ENCODE measurements around the gene IZUMO4.

Gene IZUMO4, protein sequence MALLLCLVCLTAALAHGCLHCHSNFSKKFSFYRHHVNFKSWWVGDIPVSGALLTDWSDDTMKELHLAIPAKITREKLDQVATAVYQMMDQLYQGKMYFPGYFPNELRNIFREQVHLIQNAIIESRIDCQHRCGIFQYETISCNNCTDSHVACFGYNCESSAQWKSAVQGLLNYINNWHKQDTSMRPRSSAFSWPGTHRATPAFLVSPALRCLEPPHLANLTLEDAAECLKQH

DNA sequence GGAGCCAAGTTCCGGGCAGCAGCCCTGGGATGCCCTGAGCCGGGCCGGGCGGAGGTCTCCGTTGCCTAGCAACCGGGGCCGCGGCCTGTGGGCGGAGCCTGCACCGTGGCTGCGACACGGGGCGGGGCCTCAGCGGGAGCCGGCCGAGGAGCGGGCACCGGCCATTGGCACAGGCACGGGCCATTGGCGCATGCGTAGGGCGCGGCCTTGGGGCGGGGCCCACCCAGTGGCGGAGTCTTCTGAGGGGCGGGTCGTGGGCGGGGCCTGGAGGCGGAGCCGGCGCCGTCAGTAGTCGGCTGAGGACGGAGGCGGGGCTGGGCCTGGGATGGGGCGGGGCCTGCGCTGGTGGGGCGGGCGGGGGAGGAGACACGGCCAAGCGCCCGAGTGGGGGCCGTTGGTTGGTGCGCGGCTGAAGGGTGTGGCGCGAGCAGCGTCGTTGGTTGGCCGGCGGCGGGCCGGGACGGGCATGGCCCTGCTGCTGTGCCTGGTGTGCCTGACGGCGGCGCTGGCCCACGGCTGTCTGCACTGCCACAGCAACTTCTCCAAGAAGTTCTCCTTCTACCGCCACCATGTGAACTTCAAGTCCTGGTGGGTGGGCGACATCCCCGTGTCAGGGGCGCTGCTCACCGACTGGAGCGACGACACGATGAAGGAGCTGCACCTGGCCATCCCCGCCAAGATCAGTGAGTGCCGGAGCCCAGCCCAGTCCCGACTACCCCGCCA is at the start of gene IZUMO4:
Gene IZUMO4, plus strand, starts transcription at position 436 of the 723 bp plus-strand sequence. Its CDS starts 31 bp downstream, at position 467.
- H3K4me1 Mint-ChIP-seq = peaks cover 35% of the 10 kb centered on the region

DNA sequence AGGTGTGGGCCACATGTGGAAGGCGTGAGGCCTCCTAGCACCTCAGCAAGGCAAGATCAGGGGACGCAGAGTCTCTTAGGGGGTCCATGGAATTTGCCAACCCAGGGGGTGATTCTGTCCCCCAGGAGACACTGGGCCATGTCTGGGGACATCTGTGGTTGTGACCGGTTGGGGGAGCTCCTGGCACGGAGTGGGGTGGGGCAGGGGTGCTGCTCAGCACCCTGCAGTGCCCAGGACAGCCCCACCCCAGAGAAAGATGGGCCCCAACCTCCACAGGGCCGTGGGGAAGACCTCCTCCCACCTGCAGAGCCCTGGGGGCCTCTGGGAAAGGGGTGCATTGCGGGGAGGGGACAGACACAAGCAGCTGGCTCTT is 49.7 kb upstream of the IZUMO4 start:
- no peaks in the 10 kb centered on the region for H3K27me3 Mint-ChIP-seq
- CTCF ChIA-PET = no interaction called here
- DNase-seq = no peak
- no peak overlapping the region for H3K27ac Mint-ChIP-seq
- no peak overlapping the region for H3K4me3 Mint-ChIP-seq
- no peaks in the 10 kb centered on the region for H3K9me3 Mint-ChIP-seq
- peaks cover 56% of the 10 kb centered on the region for H3K4me1 Mint-ChIP-seq
- peaks cover 23% of the 10 kb centered on the region for H3K36me3 Mint-ChIP-seq

More for the DNA sequence above, at the start of gene IZUMO4:
- peak; percentile 100 for DNase-seq
- Mint-ChIP-seq H3K36me3 (peaks cover 33% of the 10 kb centered on the region), H3K27ac (peak within 1 kb of the TSS; percentile 93), H3K27me3 (peaks cover 4% of the 10 kb centered on the region), H3K4me3 (peak within 1 kb of the TSS; percentile 99), H3K9me3 (no peaks in the 10 kb centered on the region)
- CTCF ChIA-PET = interaction anchor here (1.2 kb wide), 1 partner anchor 75 kb away, joined by 3 read pairs; no protein-coding TSS in a partner anchor

DNA sequence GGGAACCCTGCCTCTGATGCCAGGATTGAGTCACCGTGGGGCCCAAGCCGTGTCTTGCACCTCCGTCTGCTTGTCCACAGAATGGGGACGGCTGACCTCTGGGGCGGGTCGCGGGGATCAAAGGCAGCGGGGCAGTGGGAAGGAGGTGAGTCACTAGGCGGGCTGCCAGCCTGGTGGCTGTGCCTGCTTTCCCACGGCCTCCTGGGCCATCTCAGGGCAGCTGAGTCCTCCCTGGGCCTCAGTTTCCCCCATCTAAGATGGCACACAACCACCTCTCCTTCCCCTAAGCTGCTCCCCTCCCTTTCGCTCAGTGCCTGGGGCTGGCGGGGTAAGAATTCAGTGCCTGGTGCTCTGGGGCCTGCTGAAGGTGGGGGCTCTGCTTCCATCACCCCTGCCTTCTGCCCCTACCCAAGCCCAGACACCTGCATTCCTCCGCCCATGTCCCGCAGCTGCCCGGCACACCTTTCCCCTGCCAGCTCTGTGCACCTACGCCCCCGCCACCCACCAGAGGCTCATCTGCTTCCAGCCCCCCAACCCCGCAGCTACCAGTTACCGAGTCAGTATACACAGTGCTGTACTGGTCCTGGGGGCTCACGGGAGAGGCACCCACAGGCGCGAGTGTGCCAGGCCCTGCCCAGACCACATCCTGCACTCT is 49.1 kb upstream of the IZUMO4 start:
- Mint-ChIP-seq H3K4me1 (peaks cover 56% of the 10 kb centered on the region), H3K36me3 (peaks cover 21% of the 10 kb centered on the region), H3K27ac (peak overlapping the region; percentile 68), H3K4me3 (no peak overlapping the region), H3K27me3 (no peaks in the 10 kb centered on the region), H3K9me3 (no peaks in the 10 kb centered on the region)
- DNase-seq = no peak
- CTCF ChIA-PET = no interaction called here

DNA sequence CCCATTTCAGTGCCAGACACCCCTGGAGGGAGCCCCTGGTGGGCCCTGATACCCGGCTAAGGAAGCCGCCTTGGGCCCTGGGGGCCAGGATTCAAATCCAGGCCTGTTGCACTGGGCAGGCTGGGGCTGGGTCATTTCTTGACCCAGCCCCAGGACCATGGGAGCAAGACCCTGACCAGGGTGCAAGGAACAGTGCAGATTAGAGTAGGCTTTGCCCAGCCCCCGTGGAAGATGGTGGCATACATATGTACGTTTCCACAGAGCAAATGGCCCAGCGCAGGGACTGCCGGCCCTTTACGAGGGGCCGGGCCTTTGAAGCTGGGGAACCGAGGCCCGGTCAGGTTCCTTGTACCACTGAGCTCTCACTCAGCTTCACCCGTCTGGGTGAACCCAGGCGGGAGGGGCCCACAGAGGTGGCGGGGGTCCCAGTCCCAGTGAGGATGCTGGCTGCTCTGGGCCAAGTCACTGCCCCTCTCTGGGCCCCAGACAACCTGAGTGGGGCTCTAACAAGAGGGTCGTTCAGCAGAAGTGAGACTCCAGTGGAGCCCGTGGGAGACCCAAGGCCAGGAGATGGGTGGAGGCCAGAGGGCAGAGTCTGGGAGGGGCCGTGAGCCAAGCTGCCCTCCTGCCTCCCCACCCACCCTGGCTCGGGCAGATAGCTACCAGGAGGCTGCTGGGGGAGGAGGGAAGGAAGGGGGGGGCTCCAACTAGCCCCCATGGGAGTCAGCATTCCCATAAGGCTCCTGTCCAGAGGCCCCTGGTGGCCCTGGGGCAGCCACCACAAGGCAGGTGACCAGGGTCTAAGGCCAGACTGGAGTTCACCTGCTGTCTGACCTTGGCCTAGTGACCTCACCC is 48.4 kb upstream of the IZUMO4 start:
- peaks cover 56% of the 10 kb centered on the region for H3K4me1 Mint-ChIP-seq
- no peaks in the 10 kb centered on the region for H3K9me3 Mint-ChIP-seq
- peak overlapping the region; percentile 87 for H3K4me3 Mint-ChIP-seq
- CTCF ChIA-PET = no interaction called here
- H3K27ac Mint-ChIP-seq = peak overlapping the region; percentile 68
- peaks cover 20% of the 10 kb centered on the region for H3K36me3 Mint-ChIP-seq
- H3K27me3 Mint-ChIP-seq = no peaks in the 10 kb centered on the region
- no peak for DNase-seq

DNA sequence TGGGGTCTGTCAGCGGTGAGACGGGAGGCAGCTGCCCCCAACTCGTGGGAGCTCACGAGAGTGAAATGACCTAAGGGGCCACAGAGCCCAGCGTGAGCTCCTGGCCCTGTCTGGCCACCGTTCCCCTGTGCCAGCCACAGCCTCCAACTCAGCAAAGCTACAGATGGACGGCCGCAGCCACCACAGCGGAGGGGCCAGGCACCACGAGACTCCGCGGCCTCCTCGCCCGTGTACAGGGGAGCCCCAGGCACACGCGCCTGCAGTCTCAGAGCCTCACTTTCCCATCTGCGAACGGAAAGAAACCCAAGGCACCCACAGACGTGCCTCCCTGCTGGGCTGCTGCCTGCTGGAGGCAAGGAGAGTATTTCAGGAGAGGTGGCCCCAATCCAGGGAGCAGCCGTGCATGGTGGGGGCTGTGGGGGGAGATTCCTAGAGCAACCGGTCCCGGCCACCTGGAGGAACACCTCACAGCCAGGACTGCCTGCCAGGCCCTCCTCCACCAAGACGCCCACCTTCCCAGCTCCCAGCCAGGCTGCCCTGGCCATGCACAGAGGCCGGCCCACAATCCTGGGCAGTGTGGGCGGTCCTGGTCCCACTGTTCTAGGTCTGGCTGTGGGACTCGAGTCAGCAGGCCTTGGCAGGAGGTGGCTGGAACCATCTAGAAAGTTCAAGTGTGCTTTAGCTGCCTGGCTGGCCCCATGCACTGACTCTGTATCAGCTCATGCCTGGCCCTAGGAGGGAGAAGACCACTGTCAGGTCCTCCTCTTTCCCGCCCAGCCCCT is 47.6 kb upstream of the IZUMO4 start:
- no peak for DNase-seq
- CTCF ChIA-PET = no interaction called here
- Mint-ChIP-seq H3K9me3 (no peaks in the 10 kb centered on the region), H3K4me3 (peak overlapping the region; percentile 87), H3K36me3 (peaks cover 16% of the 10 kb centered on the region), H3K27ac (peak overlapping the region; percentile 85), H3K27me3 (no peaks in the 10 kb centered on the region), H3K4me1 (peaks cover 57% of the 10 kb centered on the region)

DNA sequence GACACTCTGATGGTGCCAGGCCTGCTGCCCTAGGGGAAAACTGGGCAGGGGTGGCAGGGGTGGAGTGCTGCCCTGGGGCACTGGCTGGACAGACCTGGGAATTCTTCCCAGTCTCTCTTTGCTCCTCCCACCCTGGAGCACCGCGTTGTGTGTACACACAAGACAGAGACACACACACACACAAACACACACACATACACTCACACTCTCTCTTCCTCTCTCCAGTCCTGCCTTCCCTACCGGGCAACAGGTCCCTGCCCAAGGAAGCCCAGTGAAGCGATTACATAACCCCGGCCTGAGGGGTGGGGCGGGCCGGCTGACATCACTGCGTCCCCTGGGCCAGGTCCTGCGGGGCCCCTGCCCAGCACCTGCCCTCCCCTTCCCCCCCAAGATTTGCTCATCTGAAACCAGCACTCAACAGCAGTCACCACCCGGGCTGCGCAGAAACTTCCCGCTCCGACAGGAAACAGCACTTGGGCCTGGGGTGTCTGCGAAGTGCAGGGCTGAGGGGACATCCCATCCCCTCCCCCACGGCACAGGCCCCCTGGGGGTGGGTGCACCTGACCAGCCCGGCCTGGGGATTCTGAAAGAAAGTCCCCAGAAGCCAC is 46.9 kb upstream of the IZUMO4 start:
- Mint-ChIP-seq H3K27me3 (no peaks in the 10 kb centered on the region), H3K27ac (peak overlapping the region; percentile 85), H3K4me3 (peak overlapping the region; percentile 87), H3K4me1 (peaks cover 58% of the 10 kb centered on the region), H3K36me3 (peaks cover 15% of the 10 kb centered on the region), H3K9me3 (no peaks in the 10 kb centered on the region)
- DNase-seq = peak; percentile 81
- CTCF ChIA-PET = no interaction called here

DNA sequence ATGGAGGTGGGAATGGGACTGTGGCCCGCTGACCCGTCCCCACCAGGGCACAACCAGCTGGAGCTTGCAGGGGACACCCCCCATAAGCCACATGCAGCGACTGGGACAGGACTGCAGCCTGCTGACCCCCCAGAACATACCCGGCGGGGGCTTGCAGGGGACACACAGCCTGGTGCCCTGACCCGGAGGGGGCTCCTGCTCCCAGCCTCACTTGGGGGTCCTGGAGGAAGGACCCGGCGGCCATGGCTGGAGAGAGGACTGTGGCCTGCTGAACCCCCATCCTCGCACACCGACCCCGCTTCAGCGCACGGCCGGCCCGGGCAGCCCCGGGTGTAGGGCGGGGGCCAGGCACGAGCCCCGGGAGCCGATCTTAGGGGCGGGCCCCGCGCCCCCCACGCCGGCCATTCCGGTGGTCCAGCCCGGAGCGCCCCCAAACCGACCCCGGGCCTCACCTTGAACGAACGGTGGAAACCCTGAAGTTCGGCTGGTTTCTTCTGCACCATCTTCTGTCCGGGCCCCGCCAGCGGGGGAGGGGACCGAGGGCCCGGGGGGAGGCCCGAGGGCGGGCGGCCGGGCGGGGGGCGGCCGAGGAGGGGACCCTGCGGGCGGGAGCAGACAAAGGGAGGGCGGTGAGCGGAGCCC is 46.2 kb upstream of the IZUMO4 start:
- CTCF ChIA-PET = no interaction called here
- H3K4me3 Mint-ChIP-seq = peak overlapping the region; percentile 87
- peaks cover 13% of the 10 kb centered on the region for H3K36me3 Mint-ChIP-seq
- peaks cover 62% of the 10 kb centered on the region for H3K4me1 Mint-ChIP-seq
- no peaks in the 10 kb centered on the region for H3K9me3 Mint-ChIP-seq
- DNase-seq = peak; percentile 56
- H3K27ac Mint-ChIP-seq = peak overlapping the region; percentile 85
- no peaks in the 10 kb centered on the region for H3K27me3 Mint-ChIP-seq

DNA sequence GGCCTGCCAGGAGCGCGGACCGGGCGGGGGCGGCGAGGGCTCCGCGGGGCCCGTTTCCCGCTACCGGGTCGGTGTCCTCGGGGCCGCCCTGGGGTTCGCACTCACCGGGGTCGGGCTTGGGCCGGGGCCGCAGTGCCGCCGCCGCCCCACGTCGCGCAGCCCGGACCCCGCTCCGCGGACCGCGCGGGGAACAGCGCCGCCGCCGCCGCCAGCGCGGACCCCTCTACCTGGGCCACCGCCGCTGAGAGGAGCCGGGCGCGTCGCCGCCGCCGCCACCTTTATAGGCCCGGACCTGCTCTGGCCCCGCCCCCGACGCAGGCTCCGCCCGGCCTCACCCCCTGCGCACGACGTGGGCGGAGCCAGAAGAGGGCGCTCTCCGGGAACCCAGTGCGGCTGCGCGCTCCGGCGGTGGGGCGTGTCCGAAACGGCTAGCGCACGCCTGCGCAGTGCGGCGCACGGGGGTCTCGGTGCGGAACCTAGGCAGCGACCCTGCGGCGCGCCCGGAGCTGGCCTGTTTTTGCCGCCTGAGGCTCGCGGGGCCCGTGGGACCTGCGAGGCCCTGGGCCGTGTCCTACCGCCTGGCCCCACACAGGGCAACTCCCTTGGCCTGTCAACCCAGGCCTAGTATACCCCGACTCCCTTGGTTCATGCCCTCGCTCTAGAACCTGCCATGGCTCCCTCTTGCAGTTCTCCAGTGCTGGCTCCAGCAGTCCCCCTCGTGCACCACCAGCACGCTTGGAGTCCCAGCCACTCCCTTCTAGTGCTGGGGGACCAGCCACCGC is 45.5 kb upstream of the IZUMO4 start, which contains the start of gene MKNK2:
Gene MKNK2, minus strand, starts transcription at position 254 of the 782 bp plus-strand sequence. CDS start 393 bp downstream, outside the sequence.
- peak; percentile 93 for DNase-seq
- H3K27me3 Mint-ChIP-seq = no peaks in the 10 kb centered on the region

DNA sequence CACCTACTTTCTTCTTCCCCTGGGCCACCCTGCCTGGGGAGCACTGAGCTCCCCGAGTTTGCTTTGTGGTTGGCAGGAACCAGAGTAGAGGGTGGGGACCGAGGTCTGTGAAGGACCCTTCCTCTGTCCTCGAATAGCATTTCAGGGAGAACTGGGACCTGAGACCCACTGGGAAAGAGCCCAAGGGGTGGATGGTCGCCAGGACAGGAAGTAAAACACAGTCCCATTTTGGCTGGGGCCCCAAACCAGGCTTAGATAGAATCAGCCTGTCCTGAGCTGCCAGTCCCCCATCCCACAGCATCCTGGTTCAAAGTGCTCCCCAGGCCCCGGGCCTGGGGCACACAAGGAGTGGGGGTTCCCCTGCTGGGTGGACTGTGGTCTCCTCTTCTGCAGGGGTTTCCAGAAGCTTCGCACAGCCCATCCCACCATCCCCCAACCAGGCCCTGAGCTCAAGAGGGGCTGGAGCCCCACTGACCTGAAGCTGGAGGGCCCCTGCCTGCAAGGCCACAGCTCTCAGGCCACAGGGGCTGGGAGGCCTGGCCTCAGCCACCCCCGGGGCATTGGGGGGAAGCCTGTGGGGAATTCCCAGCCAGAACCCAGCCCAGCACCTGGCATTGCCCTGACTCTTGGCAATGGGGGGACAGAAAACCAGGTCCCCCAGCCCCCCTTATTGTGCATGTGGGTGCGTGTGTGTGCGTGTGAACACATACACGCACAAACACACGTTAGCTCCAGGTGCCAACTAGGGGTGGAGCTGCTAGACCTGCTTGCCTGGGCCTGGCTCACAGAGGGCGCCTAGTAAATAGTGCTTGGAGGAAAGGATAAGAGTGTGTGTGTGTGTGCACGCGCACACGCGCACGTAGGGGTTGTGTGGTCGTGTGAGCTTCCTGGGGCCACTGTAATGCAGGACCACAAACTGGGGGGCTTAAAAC is 44.7 kb upstream of the IZUMO4 start:
- peaks cover 71% of the 10 kb centered on the region for H3K4me1 Mint-ChIP-seq
- H3K4me3 Mint-ChIP-seq = peak overlapping the region; percentile 75
- no peaks in the 10 kb centered on the region for H3K27me3 Mint-ChIP-seq
- H3K27ac Mint-ChIP-seq = peak overlapping the region; percentile 95
- DNase-seq = peak; percentile 70
- CTCF ChIA-PET = interaction anchor here (0.6 to 2.4 kb wide), 6 partner anchors 10 to 156 kb away, joined by 3 to 16 read pairs (median 3); partner anchors contain the start of gene CSNK1G2
- peaks cover 10% of the 10 kb centered on the region for H3K36me3 Mint-ChIP-seq
- H3K9me3 Mint-ChIP-seq = no peaks in the 10 kb centered on the region

More for the DNA sequence above, 45.5 kb upstream of the IZUMO4 start, which contains the start of gene MKNK2:
- H3K27ac Mint-ChIP-seq = peak within 1 kb of the TSS; percentile 95
- CTCF ChIA-PET = interaction anchor here (0.9 to 2.4 kb wide), 4 partner anchors 9 to 105 kb away, joined by 3 to 16 read pairs (median 3); no protein-coding TSS in a partner anchor
- H3K36me3 Mint-ChIP-seq = peaks cover 13% of the 10 kb centered on the region
- peaks cover 66% of the 10 kb centered on the region for H3K4me1 Mint-ChIP-seq
- peak within 1 kb of the TSS; percentile 87 for H3K4me3 Mint-ChIP-seq
- H3K9me3 Mint-ChIP-seq = no peaks in the 10 kb centered on the region

DNA sequence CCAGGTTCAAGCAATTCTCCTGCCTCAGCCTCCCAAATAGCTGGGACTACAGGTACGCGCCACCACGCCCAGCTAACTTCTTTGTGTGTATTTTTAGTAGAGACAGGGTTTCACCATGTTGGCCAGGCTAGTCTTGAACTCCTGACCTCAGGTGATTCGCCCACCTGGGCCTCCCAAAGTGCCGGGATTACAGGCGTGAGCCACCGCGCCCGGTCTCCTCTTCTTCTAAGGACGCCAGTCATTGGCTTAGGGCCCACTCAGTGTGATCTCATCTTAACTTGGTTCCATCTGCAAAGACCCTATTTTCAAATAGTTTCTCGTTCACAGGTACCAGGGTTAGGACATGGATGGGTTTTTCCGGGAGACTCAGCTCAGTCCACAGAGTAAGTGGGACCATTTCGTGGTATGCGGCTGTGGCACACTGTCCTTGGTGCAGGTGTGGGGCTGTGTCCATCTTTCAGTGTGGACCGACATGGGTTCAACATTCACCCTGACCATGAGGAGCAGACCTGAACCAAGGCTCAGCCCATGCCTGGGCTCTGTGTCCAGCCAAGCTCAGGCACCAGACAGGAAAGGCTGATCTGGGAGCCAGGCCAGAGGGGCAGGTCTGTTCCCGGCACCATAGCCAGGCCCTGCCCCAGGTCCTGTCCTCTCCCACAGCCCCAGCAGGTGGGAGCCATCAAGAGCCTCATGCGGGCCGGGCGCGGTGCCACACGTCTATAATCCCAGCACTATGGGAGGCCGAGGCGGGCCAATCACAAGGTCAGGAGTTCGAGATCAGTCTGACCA is 42.9 kb upstream of the IZUMO4 start:
- peaks cover 75% of the 10 kb centered on the region for H3K4me1 Mint-ChIP-seq
- peak overlapping the region; percentile 10 for H3K4me3 Mint-ChIP-seq
- H3K27ac Mint-ChIP-seq = peak overlapping the region; percentile 95
- CTCF ChIA-PET = interaction anchor here (2.4 kb wide), 1 partner anchor 16 kb away, joined by 16 read pairs; no protein-coding TSS in a partner anchor
- no peaks in the 10 kb centered on the region for H3K9me3 Mint-ChIP-seq
- H3K27me3 Mint-ChIP-seq = no peaks in the 10 kb centered on the region
- no peak for DNase-seq
- peaks cover 10% of the 10 kb centered on the region for H3K36me3 Mint-ChIP-seq

Data from activated naive CD4-positive, alpha-beta T cell treated with anti-CD3 and anti-CD28 coated beads, Interleukin-2, amount 10 ng/mL, durations not matched to agents 7 days and 5 days (primary cell).